ENCODE data around the gene NOL3. TPM values are rescaled to one million over a fixed set of nuclear protein-coding genes. Genes with fewer than 3 reads are reported as not detected.

NOL3 gene
- total RNA-seq, 1 experiment from 2014 or later, result 68.0 TPM

DNA sequence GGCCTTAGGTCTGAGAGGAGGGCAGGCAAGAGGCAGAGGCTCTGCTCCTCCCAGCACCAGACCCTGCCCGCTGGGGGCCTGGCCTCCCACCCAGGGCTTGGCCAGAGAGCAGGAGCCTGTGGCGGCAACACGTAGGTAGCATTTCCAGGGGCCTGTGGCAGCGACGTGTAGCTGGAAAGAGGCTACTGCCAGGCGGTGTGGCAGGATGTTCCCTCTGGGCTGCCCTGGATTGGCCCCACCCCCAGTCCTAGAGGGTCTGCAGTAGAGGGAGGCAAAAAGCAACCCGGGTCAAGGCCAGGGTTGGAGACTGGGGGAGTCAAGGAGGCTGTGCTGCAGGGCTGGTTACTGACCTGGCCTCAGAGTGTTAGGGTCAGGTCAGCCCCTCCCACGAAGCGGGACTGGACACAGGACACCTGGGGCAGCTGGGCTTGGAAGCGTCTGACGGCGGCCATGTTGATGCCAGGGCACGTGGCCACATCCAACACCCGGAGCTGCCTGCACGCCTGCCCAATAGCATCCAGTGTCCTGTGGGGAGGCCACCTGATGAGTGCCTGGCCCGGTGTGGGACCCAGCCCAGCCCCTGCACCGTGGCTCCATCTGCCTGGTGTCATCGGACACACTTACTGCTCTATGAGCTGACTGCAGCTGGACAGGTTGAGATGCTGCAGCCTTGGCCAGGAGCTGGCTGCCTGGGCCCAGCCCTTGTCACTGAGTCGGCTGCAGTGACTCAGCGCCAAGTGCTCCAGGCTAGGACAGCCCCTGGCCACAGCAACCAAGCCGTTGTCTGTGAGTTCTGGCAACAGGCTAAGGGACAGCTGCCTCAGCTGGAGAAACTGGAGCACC, 37.1 kb downstream of the NOL3 start:
- ChIA-PET POLR2A (ENCODE audit: unreplicated experiment) (interaction anchor here (0.5 to 1.5 kb wide), 8 partner anchors 19 to 691 kb away, joined by 3 to 24 read pairs (median 5); partner anchors contain the start of genes CES3, FHOD1 and TMEM208), CTCF (interaction anchor here (0.6 to 0.7 kb wide), 3 partner anchors 220 to 499 kb away, joined by 6 to 10 read pairs (median 9); partner anchors contain the start of gene HSD11B2)
- BruUV-seq (replicated peaks), result no TSS peak
- no peaks in the 10 kb centered on the region for H3K79me2 ChIP-seq (ENCODE audit: low read depth)
- H3K36me3 ChIP-seq (ENCODE audit: low read depth), result 0 out of 2 replicates have a peak, but pooled peaks cover 3% of the 10 kb centered on the region
- peaks cover 47% of the 10 kb centered on the region for H3K4me1 ChIP-seq (replicated peaks; ENCODE audit: insufficient read depth)
- H3K4me2 ChIP-seq, result peak overlapping the region; percentile 65
- peak overlapping the region; percentile 64 for H3K27ac ChIP-seq
- no peaks in the 10 kb centered on the region for H3K9me2 ChIP-seq (ENCODE audit: insufficient read depth)
- H3F3A ChIP-seq (ENCODE audit: insufficient read depth, low read depth), result peaks cover 57% of the 10 kb centered on the region
- H2AFZ ChIP-seq, result no peak overlapping the region
- no peaks in the 10 kb centered on the region for H3K27me3 ChIP-seq (ENCODE audit: insufficient read depth, low read depth)
- no peaks in the 10 kb centered on the region for H3K9me3 ChIP-seq (ENCODE audit: insufficient read depth, low read depth)
- no peak overlapping the region; the same call in 1 of the 2 replicates for H3K4me3 ChIP-seq
- H4K20me1 ChIP-seq (ENCODE audit: insufficient read depth), result no peaks in the 10 kb centered on the region
- TF ChIP-seq EZH2 (IDR thresholded peaks at IDR 0.05; ENCODE audit: low read depth), result no peak
- TF ChIP-seq, protein P1, sequence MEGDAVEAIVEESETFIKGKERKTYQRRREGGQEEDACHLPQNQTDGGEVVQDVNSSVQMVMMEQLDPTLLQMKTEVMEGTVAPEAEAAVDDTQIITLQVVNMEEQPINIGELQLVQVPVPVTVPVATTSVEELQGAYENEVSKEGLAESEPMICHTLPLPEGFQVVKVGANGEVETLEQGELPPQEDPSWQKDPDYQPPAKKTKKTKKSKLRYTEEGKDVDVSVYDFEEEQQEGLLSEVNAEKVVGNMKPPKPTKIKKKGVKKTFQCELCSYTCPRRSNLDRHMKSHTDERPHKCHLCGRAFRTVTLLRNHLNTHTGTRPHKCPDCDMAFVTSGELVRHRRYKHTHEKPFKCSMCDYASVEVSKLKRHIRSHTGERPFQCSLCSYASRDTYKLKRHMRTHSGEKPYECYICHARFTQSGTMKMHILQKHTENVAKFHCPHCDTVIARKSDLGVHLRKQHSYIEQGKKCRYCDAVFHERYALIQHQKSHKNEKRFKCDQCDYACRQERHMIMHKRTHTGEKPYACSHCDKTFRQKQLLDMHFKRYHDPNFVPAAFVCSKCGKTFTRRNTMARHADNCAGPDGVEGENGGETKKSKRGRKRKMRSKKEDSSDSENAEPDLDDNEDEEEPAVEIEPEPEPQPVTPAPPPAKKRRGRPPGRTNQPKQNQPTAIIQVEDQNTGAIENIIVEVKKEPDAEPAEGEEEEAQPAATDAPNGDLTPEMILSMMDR (conservative IDR thresholded peaks at IDR 0.05), result no peak
- intact Hi-C loops (cut with micrococcal nuclease; ENCODE audit: unreplicated experiment), result loop anchor here (2.0 kb wide), 1 partner anchor 39 kb away; the partner anchor contains the start of gene FHOD1
- DNase-seq, result peak; percentile 77 to 86

DNA sequence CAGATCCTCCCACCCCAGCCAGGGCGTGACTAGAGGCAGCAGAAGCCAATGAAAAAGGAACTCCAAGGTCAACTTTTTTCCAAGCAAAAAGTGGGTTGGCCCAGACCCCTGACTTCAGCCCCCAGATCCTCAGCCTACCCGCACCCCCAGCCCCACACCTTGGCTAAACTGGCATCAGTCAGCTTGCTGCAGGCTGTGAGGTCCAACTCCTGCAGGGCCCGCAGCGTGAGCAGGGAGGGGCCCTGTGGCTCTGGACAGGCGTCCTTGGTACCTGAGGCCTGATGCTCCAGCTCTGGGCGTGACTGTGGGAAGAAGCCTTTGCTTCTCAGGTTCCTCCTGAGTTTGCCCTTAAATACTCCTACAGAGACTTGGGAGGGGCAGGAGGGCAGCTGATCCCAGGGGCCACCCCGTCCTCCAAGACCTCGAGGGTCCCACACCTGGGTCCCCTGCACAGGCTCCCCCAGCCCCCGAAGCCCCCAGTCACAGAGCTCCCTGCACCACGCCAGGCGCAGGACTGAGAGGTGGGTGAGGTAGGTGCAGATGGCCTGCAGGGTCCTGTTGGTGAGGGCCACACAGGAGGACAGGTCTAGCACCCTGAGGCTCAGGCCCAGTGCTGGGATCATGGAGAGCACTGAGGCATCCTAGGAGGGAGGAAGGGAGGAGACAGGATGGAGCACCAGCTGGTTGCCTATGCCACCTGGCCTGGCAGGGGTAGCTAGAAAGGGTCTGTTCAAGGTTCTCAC, 38.0 kb downstream of the NOL3 start:
- Histone ChIP-seq H3F3A (ENCODE audit: insufficient read depth, low read depth) (peaks cover 66% of the 10 kb centered on the region), H3K4me1 (replicated peaks; ENCODE audit: insufficient read depth) (peaks cover 54% of the 10 kb centered on the region), H3K9me2 (ENCODE audit: insufficient read depth) (no peaks in the 10 kb centered on the region), H3K4me3 (no peak overlapping the region), H3K79me2 (ENCODE audit: low read depth) (no peaks in the 10 kb centered on the region), H3K36me3 (ENCODE audit: low read depth) (0 out of 2 replicates have a peak, but pooled peaks cover 3% of the 10 kb centered on the region), H3K9me3 (ENCODE audit: insufficient read depth, low read depth) (no peaks in the 10 kb centered on the region), H2AFZ (no peak overlapping the region), H3K27ac (peak overlapping the region; percentile 64), H3K4me2 (peak overlapping the region; percentile 65), H3K27me3 (ENCODE audit: insufficient read depth, low read depth) (no peaks in the 10 kb centered on the region), H4K20me1 (ENCODE audit: insufficient read depth) (no peaks in the 10 kb centered on the region)
- intact Hi-C loops (cut with micrococcal nuclease; ENCODE audit: unreplicated experiment), result no loop called here
- BruUV-seq (replicated peaks), result no TSS peak
- CTCF ChIA-PET, result interaction anchor here (0.7 kb wide), 1 partner anchor 219 kb away, joined by 6 read pairs; no protein-coding TSS in a partner anchor
- DNase-seq, result no peak
- POLR2A ChIA-PET (ENCODE audit: unreplicated experiment), result interaction anchor here (0.6 to 1.5 kb wide), 10 partner anchors 16 to 247 kb away, joined by 3 to 24 read pairs (median 4); partner anchors contain the start of genes CES3, EXOC3L1, FHOD1 and TMEM208
- no peak for TF ChIP-seq EZH2 (IDR thresholded peaks at IDR 0.05; ENCODE audit: low read depth)
- TF ChIP-seq, protein P1 (conservative IDR thresholded peaks at IDR 0.05), result no peak

DNA sequence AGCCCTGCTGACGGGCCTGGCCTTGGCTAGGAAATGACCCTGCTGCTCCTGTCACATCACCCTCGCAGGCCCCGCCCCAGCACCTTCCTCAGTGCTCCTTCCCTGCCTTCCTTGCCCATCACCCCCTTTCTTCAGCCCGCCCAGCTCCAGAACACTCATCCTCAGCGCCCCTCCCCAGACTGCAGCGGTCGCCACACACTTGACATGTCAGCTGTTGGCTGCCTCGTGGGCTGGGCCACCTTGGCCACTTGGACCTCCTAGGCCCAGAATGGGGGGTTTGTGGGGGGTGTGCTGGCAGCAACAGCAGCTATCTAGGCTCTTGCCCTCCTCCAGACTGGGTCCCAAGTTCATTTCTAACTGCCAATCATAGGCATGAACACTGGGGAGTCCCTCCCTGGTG, 39.2 kb downstream of the NOL3 start:
- no peak for DNase-seq
- Histone ChIP-seq H4K20me1 (ENCODE audit: insufficient read depth) (no peaks in the 10 kb centered on the region), H3K36me3 (ENCODE audit: low read depth) (no peaks in the 10 kb centered on the region), H3K27ac (no peak overlapping the region), H3K9me2 (ENCODE audit: insufficient read depth) (no peaks in the 10 kb centered on the region), H3F3A (ENCODE audit: insufficient read depth, low read depth) (peaks cover 77% of the 10 kb centered on the region), H3K79me2 (ENCODE audit: low read depth) (no peaks in the 10 kb centered on the region), H3K4me2 (no peak overlapping the region), H3K4me3 (no peak overlapping the region), H3K27me3 (ENCODE audit: insufficient read depth, low read depth) (no peaks in the 10 kb centered on the region), H2AFZ (no peak overlapping the region), H3K9me3 (ENCODE audit: insufficient read depth, low read depth) (no peaks in the 10 kb centered on the region), H3K4me1 (replicated peaks; ENCODE audit: insufficient read depth) (peaks cover 66% of the 10 kb centered on the region)
- TF ChIP-seq, protein P1 (conservative IDR thresholded peaks at IDR 0.05), result no peak
- no peak for TF ChIP-seq EZH2 (IDR thresholded peaks at IDR 0.05; ENCODE audit: low read depth)
- CTCF ChIA-PET, result no interaction called here
- intact Hi-C loops (cut with micrococcal nuclease; ENCODE audit: unreplicated experiment), result no loop called here
- BruUV-seq (replicated peaks), result no TSS peak
- POLR2A ChIA-PET (ENCODE audit: unreplicated experiment), result no interaction called here

Measured in PC-9 (cell line).